WTC11 (cell line): Measurements from ENCODE around the gene LGALS13.

Experiments
- CBFB ChIP-seq: sonication (generic); formaldehyde crosslinking; IDR thresholded peaks from 2 replicates; pipeline ENCODE4 v1.8.1; 2022; ENCODE audit warnings: mild to moderate bottlenecking, low read depth, missing genetic modification reagents
- CTCF ChIP-seq: fragments of 200-600 bp; IDR thresholded peaks from 2 replicates; pipeline ENCODE4 v1.8.0; 2022; ENCODE audit warnings: antibody characterized with exemption
- NFYB ChIP-seq: sonication (generic); formaldehyde crosslinking; conservative IDR thresholded peaks from 2 replicates; pipeline ENCODE4 v1.8.0; 2022; ENCODE audit warnings: low read depth, missing genetic modification reagents
- NR3C1 ChIP-seq: sonication (generic); formaldehyde crosslinking; conservative IDR thresholded peaks from 2 replicates; pipeline ENCODE4 v1.8.1; 2023; ENCODE audit warnings: low read depth, mild to moderate bottlenecking, missing genetic modification reagents
- TF ChIP-seq, protein P1 (sequence below): sonication (generic); formaldehyde crosslinking; IDR thresholded peaks from 2 replicates; pipeline ENCODE4 v1.8.1; 2022; ENCODE audit warnings: mild to moderate bottlenecking, moderate library complexity, missing genetic modification reagents

- TF ChIP-seq CTCF (no peak), CBFB (CRISPR knock-in tag) (no peak), NFYB (no peak), NR3C1 (no peak)
- TF ChIP-seq, protein P1, sequence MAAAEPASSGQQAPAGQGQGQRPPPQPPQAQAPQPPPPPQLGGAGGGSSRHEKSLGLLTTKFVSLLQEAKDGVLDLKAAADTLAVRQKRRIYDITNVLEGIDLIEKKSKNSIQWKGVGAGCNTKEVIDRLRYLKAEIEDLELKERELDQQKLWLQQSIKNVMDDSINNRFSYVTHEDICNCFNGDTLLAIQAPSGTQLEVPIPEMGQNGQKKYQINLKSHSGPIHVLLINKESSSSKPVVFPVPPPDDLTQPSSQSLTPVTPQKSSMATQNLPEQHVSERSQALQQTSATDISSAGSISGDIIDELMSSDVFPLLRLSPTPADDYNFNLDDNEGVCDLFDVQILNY = no peak
Observed at GRCh38 chr19:39582442-39582841, 19.9 kb upstream of the LGALS13 start.
